NCI-H1105 (cell line): ENCODE data around the gene SUPT20H.
"Not testable (repeated sequence)": the region's sequence is repeated elsewhere in the genome, so short reads cannot be mapped to it uniquely, and the experiment has no call there.

ENCODE experiments used
- DNase-seq: peaks from one replicate; lab custom pipeline; 2025; lab: John Stamatoyannopoulos, UW

SUPT20H gene

GRCh38 chr13:37069597-37070103 is 10.2 kb upstream of the SUPT20H start:
- no peak for DNase-seq

GRCh38 chr13:37068962-37069361 is 9.5 kb upstream of the SUPT20H start:
- no peak for DNase-seq

GRCh38 chr13:37067874-37068273 is 8.4 kb upstream of the SUPT20H start:
- DNase-seq, result no peak

GRCh38 chr13:37065890-37066526 is 6.5 kb upstream of the SUPT20H start:
- DNase-seq, result no peak

- no peak for DNase-seq
Measured at GRCh38 chr13:37059848-37060192, 332 bp upstream of the SUPT20H start.

GRCh38 chr13:37056228-37056627 is 3.3 kb downstream of the SUPT20H start:
- not testable (repeated sequence) for DNase-seq

- DNase-seq, result not testable (repeated sequence)
Measured at GRCh38 chr13:37053111-37053510, 6.4 kb downstream of the SUPT20H start.

GRCh38 chr13:37049810-37050209 is 9.7 kb downstream of the SUPT20H start:
- no peak for DNase-seq

- DNase-seq, result no peak
Measured at GRCh38 chr13:37047846-37048245, 11.6 kb downstream of the SUPT20H start.

- no peak for DNase-seq
Measured at GRCh38 chr13:37047032-37047431, 12.5 kb downstream of the SUPT20H start.

- no peak for DNase-seq
Measured at GRCh38 chr13:37046062-37046461, 13.4 kb downstream of the SUPT20H start.

GRCh38 chr13:37040789-37041188 is 18.7 kb downstream of the SUPT20H start:
- DNase-seq, result no peak

GRCh38 chr13:37039896-37040295 is 19.6 kb downstream of the SUPT20H start:
- DNase-seq, result no peak

GRCh38 chr13:37037241-37037640 is 22.2 kb downstream of the SUPT20H start:
- no peak for DNase-seq

- no peak for DNase-seq
Measured at GRCh38 chr13:37029617-37030016, 29.9 kb downstream of the SUPT20H start.

GRCh38 chr13:37027639-37028038 is 31.8 kb downstream of the SUPT20H start:
- DNase-seq, result no peak

GRCh38 chr13:37026771-37027170 is 32.7 kb downstream of the SUPT20H start:
- DNase-seq, result no peak

- DNase-seq, result no peak
Measured at GRCh38 chr13:37023871-37024270, 35.6 kb downstream of the SUPT20H start.

GRCh38 chr13:37014609-37015008 is 44.9 kb downstream of the SUPT20H start:
- no peak for DNase-seq

GRCh38 chr13:37011788-37012187 is 47.7 kb downstream of the SUPT20H start:
- DNase-seq, result no peak

- no peak for DNase-seq
Measured at GRCh38 chr13:37011002-37011401, 48.5 kb downstream of the SUPT20H start.

GRCh38 chr13:37010424-37010823 is 49.1 kb downstream of the SUPT20H start:
- DNase-seq, result no peak

- no peak for DNase-seq
Measured at GRCh38 chr13:37009692-37010091, 49.8 kb downstream of the SUPT20H start.

GRCh38 chr13:37001921-37002250 is 57.6 kb downstream of the SUPT20H start:
- no peak for DNase-seq
